Activated T-cell treated with anti-CD3 and anti-CD28 coated beads, Interleukin-2, amount 50 U/mL, for 72 hours (primary cell): Measurements from ENCODE around the gene ARMC9. TPM values are rescaled to one million over a fixed set of nuclear protein-coding genes. Genes with fewer than 3 reads are reported as not detected.

ENCODE experiments used
- ATAC-seq, 2 donors: fragments of 150-1000 bp; cut with Tn5 transposase; replicated peaks in 1 of 2; 2 replicates each; pipeline ENCODE4 v1.10.0; 2021; ENCODE audit warnings: moderate library complexity in 2 of 2, mild to moderate bottlenecking in 1 of 2
- DNase-seq, 2 donors: peaks; one replicate each; pipeline ENCODE4 v3.0.0; 2021 to 2022; ENCODE audit warnings: mixed read lengths in 1 of 2
- H3K27ac Mint-ChIP-seq: one replicate; pipeline ENCODE4 v1.8.0; 2022; ENCODE audit warnings: mild to moderate bottlenecking, moderate library complexity, mixed read lengths
- H3K27me3 Mint-ChIP-seq: one replicate; pipeline ENCODE4 v1.8.0; 2022; ENCODE audit warnings: low read depth, mixed read lengths
- H3K36me3 Mint-ChIP-seq, 2 donors: one replicate each; pipeline ENCODE4 v1.8.0; 2022; ENCODE audit warnings: mixed read lengths in 2 of 2, mild to moderate bottlenecking in 1 of 2; ENCODE audit not compliant: insufficient read depth in 2 of 2
- H3K4me1 Mint-ChIP-seq: one replicate; pipeline ENCODE4 v1.8.0; 2022; ENCODE audit warnings: low read depth, mixed read lengths
- H3K4me3 Mint-ChIP-seq, 2 donors: one replicate each; pipeline ENCODE4 v1.8.0; 2022; ENCODE audit warnings: mild to moderate bottlenecking in 2 of 2, mixed read lengths in 2 of 2, moderate library complexity in 2 of 2
- H3K9me3 Mint-ChIP-seq, 2 donors: one replicate each; pipeline ENCODE4 v1.8.0; 2022; ENCODE audit warnings: mixed read lengths in 2 of 2
- total RNA-seq, 2 donors: library from RNA; stranded (reverse); gene quantifications; one replicate each; pipeline ENCODE4 v1.2.3, GENCODE V29; 2022

Gene ARMC9
- total RNA-seq, 2 donors from 2014 or later: 1.4 to 2.1 TPM

DNA sequence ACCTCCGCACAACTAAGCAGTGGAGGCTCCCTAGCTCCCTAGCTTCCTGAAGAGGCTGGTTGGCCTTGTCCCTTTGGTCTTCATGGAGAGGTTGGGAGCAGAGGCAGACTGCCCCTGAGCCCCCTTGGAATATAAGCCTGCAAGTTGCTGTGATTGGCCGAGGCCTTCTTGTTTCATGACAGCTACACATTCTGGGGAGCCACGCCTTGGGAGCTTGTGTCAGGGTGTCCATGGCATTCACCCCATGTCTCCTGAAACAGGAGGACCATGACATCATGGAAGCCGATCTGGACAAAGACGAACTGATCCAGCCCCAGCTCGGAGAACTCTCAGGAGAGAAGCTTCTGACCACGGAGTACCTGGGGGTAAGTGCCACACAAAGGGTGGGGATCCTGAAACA is 133.1 kb downstream of the ARMC9 start:
- no peak for ATAC-seq
- H3K9me3 Mint-ChIP-seq: no peaks in the 10 kb centered on the region

DNA sequence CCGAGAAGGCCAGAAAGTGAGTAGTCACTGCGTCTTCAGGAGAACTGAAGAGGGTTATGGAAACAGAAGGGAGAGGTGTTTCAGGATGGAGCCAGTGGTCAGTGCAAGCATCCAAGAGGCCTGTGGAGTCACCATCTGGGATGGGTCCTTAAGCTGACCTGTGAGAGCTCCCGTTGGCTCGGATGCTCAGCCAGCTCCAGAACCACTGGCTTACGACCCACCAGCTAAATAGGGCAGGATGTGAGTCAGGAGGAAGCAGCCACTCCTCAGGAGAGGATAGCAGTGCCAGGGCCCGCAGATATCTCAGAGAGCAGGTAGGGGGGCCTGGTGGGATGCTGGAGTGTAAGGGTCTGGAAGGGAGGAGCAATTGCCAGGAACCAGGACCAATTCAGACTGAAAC is 134.0 kb downstream of the ARMC9 start:
- Mint-ChIP-seq H3K4me1 (no peaks in the 10 kb centered on the region), H3K9me3 (no peaks in the 10 kb centered on the region), H3K36me3 (no peaks in the 10 kb centered on the region), H3K27ac (no peak overlapping the region), H3K4me3 (no peak overlapping the region), H3K27me3 (no peaks in the 10 kb centered on the region)
- no peak for DNase-seq
- no peak for ATAC-seq

More for the DNA sequence above, 133.1 kb downstream of the ARMC9 start:
- no peak overlapping the region for H3K4me3 Mint-ChIP-seq
- H3K4me1 Mint-ChIP-seq: no peaks in the 10 kb centered on the region
- no peak for DNase-seq
- no peaks in the 10 kb centered on the region for H3K36me3 Mint-ChIP-seq
- H3K27me3 Mint-ChIP-seq: no peaks in the 10 kb centered on the region
- no peak overlapping the region for H3K27ac Mint-ChIP-seq

DNA sequence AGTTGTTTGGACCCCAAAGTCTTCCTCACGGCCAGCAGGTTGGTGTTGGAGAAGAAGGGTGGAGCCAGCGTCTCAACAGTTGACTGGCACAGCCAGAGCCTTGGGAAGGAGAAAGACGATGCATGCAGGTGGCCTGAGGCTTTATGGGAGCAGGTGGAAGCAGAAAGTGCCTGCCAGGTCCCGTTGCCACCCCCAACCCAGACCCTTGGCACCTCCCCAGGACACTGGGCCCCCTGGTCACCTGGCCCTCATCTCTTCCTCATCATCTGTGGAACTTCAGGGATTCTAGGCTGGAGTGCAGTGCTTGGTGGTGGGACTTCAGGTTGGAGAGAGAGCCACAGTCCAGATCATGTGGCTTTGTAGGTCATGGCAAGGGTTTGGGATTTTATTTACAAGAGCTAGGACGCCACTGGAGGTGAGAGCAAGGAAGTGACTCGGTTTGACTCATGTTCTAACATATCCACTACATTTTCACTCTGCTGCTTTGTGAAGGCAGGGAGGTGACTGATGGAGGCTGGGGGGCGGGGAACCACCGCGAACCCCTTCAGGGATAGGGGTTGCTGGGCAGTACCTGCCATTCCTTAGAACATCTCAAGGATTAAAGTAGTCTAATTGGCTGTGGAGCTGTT is 134.6 kb downstream of the ARMC9 start:
- no peak overlapping the region for H3K4me3 Mint-ChIP-seq
- H3K4me1 Mint-ChIP-seq: no peaks in the 10 kb centered on the region
- H3K27me3 Mint-ChIP-seq: no peaks in the 10 kb centered on the region
- no peak for DNase-seq
- no peak for ATAC-seq
- H3K27ac Mint-ChIP-seq: no peak overlapping the region
- H3K36me3 Mint-ChIP-seq: no peaks in the 10 kb centered on the region
- no peaks in the 10 kb centered on the region for H3K9me3 Mint-ChIP-seq

DNA sequence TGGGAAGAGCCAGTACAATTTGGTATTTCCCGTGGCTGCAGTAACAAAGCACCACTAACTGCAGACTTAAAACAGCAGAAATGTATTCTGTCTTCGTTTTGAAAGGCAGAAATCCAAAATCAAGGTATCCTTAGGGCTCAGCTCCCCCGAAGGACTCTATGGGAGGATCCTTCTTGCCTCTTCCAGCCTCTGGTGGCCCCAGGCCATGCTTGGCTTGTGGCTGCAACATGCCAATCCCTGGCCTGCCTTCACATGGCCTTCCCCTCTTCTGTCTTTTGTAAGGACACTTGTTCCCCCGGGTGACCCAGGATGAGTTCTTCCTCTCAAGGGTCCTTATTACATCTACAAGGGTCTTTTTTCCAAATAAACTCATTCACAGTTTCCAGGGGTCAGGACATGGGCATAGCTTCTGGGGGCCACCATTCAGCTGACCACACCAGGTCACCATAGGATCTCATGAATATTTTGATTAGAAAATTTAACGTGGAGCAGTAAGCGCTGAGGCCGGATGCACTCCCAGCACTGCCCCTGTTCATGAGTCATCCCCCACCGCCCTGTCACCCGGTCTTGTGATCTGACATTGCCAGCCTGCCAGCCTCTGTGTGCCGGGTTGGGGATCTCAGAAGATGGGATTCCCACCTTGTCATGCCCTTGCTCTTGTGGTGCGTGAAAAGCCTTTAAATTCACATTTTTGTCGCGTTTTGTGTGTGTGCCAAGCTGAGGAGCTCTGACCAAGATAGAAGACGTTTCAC is 135.9 kb downstream of the ARMC9 start:
- H3K27me3 Mint-ChIP-seq: no peaks in the 10 kb centered on the region
- DNase-seq: no peak
- H3K4me1 Mint-ChIP-seq: no peaks in the 10 kb centered on the region
- no peak overlapping the region for H3K27ac Mint-ChIP-seq
- H3K36me3 Mint-ChIP-seq: no peaks in the 10 kb centered on the region
- H3K4me3 Mint-ChIP-seq: no peak overlapping the region
- no peaks in the 10 kb centered on the region for H3K9me3 Mint-ChIP-seq
- no peak for ATAC-seq

DNA sequence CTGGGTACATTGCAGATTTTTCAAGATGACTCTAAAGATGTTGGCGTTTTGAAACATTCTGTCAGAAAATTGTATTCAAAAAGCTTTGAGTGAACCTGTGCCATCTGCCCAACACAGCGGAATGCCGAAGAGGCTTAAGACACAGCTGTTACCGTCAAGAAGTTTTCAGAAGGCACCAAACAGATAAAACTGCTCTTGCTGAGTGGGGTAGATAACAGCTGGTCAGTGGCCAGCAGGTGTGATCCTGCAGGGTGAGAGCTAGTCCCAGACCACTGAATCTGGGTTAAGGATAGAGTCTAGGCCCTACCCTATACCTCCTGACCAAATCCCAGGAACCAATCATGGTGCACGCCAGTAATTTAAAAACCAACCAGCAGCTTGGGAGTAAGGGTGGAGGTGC is 136.6 kb downstream of the ARMC9 start:
- DNase-seq: no peak
- no peaks in the 10 kb centered on the region for H3K4me1 Mint-ChIP-seq

DNA sequence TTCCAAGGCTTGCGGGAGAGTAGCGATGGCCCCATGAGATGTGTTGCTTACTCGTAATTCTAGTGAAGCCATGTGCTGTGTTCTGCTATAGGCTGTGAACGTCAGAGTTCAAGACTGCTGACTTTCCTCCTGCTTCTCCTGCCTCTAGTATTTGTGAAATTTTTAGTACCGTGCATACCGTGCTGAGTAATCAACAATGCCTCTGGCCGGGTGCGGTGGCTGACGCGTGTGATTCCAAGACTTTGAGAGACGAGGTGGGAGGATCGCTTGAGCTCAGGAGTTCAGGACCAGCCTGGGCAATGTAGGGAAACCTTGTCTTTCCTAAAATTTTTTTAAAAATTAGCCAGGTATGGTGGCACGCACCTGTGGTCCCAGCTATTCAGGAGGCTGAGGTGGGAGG is 137.2 kb downstream of the ARMC9 start:
- Mint-ChIP-seq H3K36me3 (no peaks in the 10 kb centered on the region), H3K4me3 (no peak overlapping the region), H3K9me3 (no peaks in the 10 kb centered on the region), H3K4me1 (no peaks in the 10 kb centered on the region), H3K27me3 (no peaks in the 10 kb centered on the region), H3K27ac (no peak overlapping the region)
- DNase-seq (no peak), ATAC-seq (no peak)

More for the DNA sequence above, 136.6 kb downstream of the ARMC9 start:
- Mint-ChIP-seq H3K36me3 (no peaks in the 10 kb centered on the region), H3K27ac (no peak overlapping the region), H3K9me3 (no peaks in the 10 kb centered on the region), H3K27me3 (no peaks in the 10 kb centered on the region), H3K4me3 (no peak overlapping the region)
- ATAC-seq: no peak

DNA sequence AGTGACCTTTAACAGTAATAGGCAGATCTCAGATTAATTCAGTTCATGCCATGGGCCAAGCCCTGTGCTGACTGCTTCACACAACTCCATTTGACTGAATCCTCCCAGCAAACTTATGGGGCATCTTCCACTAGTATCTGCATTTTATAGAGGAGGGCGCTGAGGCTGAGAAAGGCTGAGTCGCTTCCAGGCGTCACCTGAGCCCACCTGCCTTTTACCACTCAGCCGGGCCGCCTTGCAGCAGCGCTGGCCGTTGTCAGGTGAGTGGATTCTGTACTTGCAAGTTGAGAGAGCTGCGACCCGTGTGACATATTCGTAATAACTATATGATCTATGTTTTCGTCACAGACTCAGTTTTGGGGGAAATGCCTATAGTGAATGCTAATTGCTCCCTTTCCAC is 137.8 kb downstream of the ARMC9 start:
- no peak for DNase-seq
- no peak overlapping the region for H3K27ac Mint-ChIP-seq
- no peak for ATAC-seq
- H3K36me3 Mint-ChIP-seq: no peaks in the 10 kb centered on the region
- H3K4me3 Mint-ChIP-seq: no peak overlapping the region
- H3K4me1 Mint-ChIP-seq: no peaks in the 10 kb centered on the region
- H3K9me3 Mint-ChIP-seq: no peaks in the 10 kb centered on the region
- no peaks in the 10 kb centered on the region for H3K27me3 Mint-ChIP-seq

DNA sequence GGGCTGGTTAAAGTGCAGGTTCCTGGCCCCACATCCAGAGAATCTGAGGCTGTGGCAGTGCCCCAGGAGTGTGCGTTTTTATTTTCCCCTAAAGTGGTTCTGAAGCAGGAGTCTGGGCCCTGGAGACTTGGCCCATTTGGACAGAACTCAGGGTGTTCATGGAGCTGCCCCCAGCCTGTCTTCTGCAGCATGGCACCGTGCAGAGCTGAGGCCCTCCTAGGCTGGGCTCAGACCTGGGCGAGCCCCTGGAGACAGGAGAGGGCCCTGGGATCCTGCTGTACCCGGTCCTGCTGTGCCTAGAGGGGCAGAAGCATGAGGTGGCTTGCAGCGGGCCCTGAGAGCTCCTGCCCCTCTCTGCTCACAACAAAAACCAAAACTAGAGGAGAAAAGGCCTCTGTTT is 138.3 kb downstream of the ARMC9 start:
- DNase-seq (no peak), ATAC-seq (no peak)
- no peaks in the 10 kb centered on the region for H3K36me3 Mint-ChIP-seq
- no peaks in the 10 kb centered on the region for H3K9me3 Mint-ChIP-seq
- H3K27me3 Mint-ChIP-seq: no peaks in the 10 kb centered on the region
- H3K4me1 Mint-ChIP-seq: no peaks in the 10 kb centered on the region
- no peak overlapping the region for H3K4me3 Mint-ChIP-seq
- H3K27ac Mint-ChIP-seq: no peak overlapping the region

DNA sequence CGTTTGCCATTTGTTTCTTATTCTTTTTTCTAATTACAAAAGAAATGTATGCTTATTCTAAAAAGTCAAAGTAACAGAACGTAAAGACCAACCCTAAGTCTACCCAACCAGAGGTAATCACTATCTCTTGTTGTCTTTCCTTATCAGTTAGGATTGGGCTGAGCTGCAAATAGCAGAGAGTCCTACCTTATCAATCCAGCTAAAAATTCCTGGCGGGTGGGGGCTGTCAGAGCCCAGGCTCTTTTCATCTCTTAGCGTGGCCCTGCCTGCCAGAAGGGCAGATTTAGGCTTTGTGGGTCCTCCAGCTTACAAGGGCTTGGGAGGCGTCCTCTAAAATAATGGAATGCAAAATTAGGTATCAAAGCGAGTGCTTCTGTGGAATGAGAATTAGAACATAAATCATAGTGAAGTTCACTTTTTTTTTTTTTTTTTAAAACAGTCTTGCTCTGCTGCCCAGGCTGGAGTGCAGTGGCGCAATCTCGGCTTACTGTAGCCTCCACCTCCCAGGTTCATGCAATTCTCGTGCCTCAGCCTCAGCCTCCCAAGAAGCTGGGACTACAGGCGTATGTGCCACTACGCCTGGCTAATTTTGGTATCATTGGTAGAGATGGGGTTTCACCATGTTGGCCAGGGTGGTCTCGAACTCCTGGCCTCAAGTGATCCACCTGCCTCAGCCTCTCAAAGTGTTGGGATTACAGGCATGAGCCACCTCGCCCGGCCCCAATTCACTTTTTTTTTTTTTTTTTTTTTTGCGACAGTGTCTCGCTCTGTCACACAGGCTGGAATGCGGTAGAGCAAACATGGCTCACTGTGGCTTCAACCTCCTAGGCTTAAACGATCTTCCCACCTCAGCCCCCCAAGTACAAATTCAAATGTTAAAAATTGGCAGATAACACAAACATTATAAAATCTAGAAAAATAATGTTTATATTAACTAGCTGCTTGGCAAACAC is 139.7 kb downstream of the ARMC9 start:
- no peaks in the 10 kb centered on the region for H3K27me3 Mint-ChIP-seq
- H3K27ac Mint-ChIP-seq: no peak overlapping the region
- DNase-seq (no peak), ATAC-seq (no peak)
- H3K4me1 Mint-ChIP-seq: no peaks in the 10 kb centered on the region
- H3K36me3 Mint-ChIP-seq: no peaks in the 10 kb centered on the region
- no peak overlapping the region for H3K4me3 Mint-ChIP-seq
- no peaks in the 10 kb centered on the region for H3K9me3 Mint-ChIP-seq

DNA sequence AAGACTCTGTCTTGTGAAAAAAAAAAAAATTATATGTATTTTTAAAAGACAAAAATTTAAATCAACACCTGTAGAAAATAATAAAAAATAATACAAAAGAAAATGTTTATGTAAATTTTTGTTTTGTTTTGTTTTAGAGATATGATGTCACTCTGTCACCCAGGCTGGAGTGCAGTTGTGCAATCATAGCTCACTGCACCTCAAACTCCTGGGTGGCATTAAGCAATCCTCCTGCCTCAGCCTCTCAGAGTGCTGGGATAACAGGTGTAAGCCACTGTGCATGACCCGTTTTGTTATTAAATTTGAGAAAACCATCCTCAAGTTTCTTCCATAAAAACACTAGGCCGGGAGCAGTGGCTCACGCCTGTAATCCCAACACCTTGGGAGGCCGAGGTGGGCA is 140.9 kb downstream of the ARMC9 start:
- ATAC-seq: no peak
- H3K4me3 Mint-ChIP-seq: no peak overlapping the region
- H3K4me1 Mint-ChIP-seq: no peaks in the 10 kb centered on the region
- no peaks in the 10 kb centered on the region for H3K9me3 Mint-ChIP-seq
- no peak overlapping the region for H3K27ac Mint-ChIP-seq
- no peaks in the 10 kb centered on the region for H3K36me3 Mint-ChIP-seq
- DNase-seq: no peak
- no peaks in the 10 kb centered on the region for H3K27me3 Mint-ChIP-seq

DNA sequence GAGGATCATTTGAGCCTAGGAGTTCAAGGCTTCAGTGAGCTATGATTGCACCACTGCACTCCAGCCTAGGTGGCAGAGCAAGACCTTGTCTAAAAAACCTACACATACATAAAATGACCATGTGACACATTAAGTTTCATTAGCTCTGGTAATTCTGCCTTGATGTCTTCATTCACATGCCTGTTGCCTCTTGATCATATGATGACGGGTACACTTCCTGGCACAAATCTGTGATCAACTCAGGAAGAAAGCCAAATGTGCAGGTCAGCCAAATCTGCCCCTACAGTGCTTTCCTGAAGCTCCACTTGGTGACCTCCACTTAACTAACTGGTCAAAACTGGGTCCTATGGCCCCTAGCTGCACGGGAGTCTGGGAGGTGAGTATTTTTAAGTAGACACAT is 142.7 kb downstream of the ARMC9 start:
- no peaks in the 10 kb centered on the region for H3K9me3 Mint-ChIP-seq
- no peaks in the 10 kb centered on the region for H3K27me3 Mint-ChIP-seq
- no peak overlapping the region for H3K27ac Mint-ChIP-seq
- H3K4me3 Mint-ChIP-seq: no peak overlapping the region
- H3K4me1 Mint-ChIP-seq: no peaks in the 10 kb centered on the region
- ATAC-seq: no peak
- no peaks in the 10 kb centered on the region for H3K36me3 Mint-ChIP-seq
- no peak for DNase-seq

DNA sequence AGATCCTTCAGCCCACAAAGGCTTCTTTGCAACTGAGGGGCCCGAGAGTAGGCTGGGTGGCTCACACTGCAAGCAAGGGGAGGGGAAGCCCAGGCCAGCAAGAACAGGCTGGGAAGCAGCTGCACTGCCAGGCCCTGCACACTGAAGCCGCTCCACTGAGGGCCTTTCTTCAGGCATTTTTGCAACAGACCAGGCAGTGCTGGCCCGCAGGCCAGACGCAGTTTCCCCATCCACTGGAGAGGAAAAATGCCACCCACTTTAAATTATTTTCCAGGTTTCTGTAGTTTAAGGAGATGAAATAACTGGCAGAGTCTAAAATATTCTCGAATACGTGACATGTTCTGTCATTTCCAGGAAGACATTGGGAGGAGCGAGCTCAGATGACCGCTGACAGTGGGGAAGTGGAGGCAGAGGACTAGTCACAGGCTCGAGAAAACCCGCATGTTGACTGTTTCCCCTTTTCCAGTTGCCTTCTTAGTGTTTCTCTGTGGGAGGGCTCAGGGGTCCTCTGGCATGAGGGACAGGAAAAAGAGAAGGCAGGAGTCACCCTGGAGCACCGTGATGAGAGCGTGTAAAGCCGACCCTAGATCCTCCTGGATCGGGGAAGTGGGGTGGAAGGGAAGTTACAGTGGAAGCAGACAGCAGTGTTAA is 143.8 kb downstream of the ARMC9 start:
- Mint-ChIP-seq H3K4me1 (no peaks in the 10 kb centered on the region), H3K36me3 (no peaks in the 10 kb centered on the region), H3K27me3 (peaks cover 2% of the 10 kb centered on the region), H3K4me3 (no peak overlapping the region), H3K9me3 (no peaks in the 10 kb centered on the region), H3K27ac (no peak overlapping the region)
- ATAC-seq: no peak
- DNase-seq: no peak
